BE2C (cell line): ENCODE measurements around the gene WNT7A.

ENCODE experiments used
- DNase-seq: peaks from one replicate; pipeline ENCODE4 v3.0.0-alpha.2; 2020
- H3K27me3 ChIP-seq: fragments of 250-450 bp; sonication (Bioruptor Pico); 2 replicates; pipeline ENCODE4 v1.5.1; 2020; ENCODE audit warnings: mild to moderate bottlenecking
- H3K36me3 ChIP-seq: fragments of 250-450 bp; sonication (Bioruptor Pico); 2 replicates; pipeline ENCODE4 v1.5.1; 2020; ENCODE audit warnings: mild to moderate bottlenecking
- H3K4me1 ChIP-seq: fragments of 250-450 bp; sonication (Bioruptor Pico); 2 replicates; pipeline ENCODE4 v1.5.1; 2020
- H3K4me3 ChIP-seq: 2 replicates; pipeline ENCODE4 v1.5.1; 2011; ENCODE audit warnings: low read depth, low read length
- H3K9me3 ChIP-seq: fragments of 250-450 bp; sonication (Bioruptor Pico); 2 replicates; pipeline ENCODE4 v1.5.1; 2020
- CTCF ChIP-seq: IDR thresholded peaks from 2 replicates; pipeline ENCODE4 v1.5.1; 2012; ENCODE audit warnings: mild to moderate bottlenecking, low read depth, low read length

Gene WNT7A

GRCh38 chr3:13869761-13870343 lies 10.0 kb downstream of the WNT7A start:
- H3K9me3 ChIP-seq, result no peaks in the 10 kb centered on the region
- no peaks in the 10 kb centered on the region for H3K4me1 ChIP-seq
- H3K4me3 ChIP-seq, result no peak overlapping the region
- no peak for TF ChIP-seq CTCF
- DNase-seq, result no peak
- no peaks in the 10 kb centered on the region for H3K36me3 ChIP-seq
- no peaks in the 10 kb centered on the region for H3K27me3 ChIP-seq

GRCh38 chr3:13868844-13869724 lies 10.8 kb downstream of the WNT7A start:
- Histone ChIP-seq H3K27me3 (no peaks in the 10 kb centered on the region), H3K36me3 (no peaks in the 10 kb centered on the region), H3K9me3 (no peaks in the 10 kb centered on the region), H3K4me3 (no peak overlapping the region), H3K4me1 (no peaks in the 10 kb centered on the region)
- no peak for DNase-seq
- no peak for TF ChIP-seq CTCF

GRCh38 chr3:13867732-13868131 lies 12.1 kb downstream of the WNT7A start:
- Histone ChIP-seq H3K4me3 (no peak overlapping the region), H3K9me3 (no peaks in the 10 kb centered on the region), H3K27me3 (no peaks in the 10 kb centered on the region), H3K36me3 (no peaks in the 10 kb centered on the region), H3K4me1 (no peaks in the 10 kb centered on the region)
- DNase-seq, result no peak
- TF ChIP-seq CTCF, result no peak

GRCh38 chr3:13866041-13866965 lies 13.6 kb downstream of the WNT7A start:
- TF ChIP-seq CTCF, result no peak
- H3K36me3 ChIP-seq, result no peaks in the 10 kb centered on the region
- no peaks in the 10 kb centered on the region for H3K27me3 ChIP-seq
- H3K4me1 ChIP-seq, result no peaks in the 10 kb centered on the region
- DNase-seq, result no peak
- H3K9me3 ChIP-seq, result no peaks in the 10 kb centered on the region
- no peak overlapping the region for H3K4me3 ChIP-seq

- no peak for DNase-seq
- Histone ChIP-seq H3K4me1 (no peaks in the 10 kb centered on the region), H3K27me3 (no peaks in the 10 kb centered on the region), H3K9me3 (no peaks in the 10 kb centered on the region), H3K36me3 (no peaks in the 10 kb centered on the region), H3K4me3 (no peak overlapping the region)
- TF ChIP-seq CTCF, result no peak
These were observed 14.3 kb downstream of the WNT7A start for GRCh38 chr3:13865581-13865980.
